A549 (cell line): Measurements from ENCODE around the gene DISC1.

Experiments used
- CTCF ChIP-seq: fragments of >200 bp; sonication (Bioruptor Twin); formaldehyde crosslinking; IDR thresholded peaks from 3 replicates; pipeline ENCODE4 v1.5.1; 2016
- JUN ChIP-seq, 2 experiments: fragments of >200 bp; sonication (Bioruptor Twin); formaldehyde crosslinking; IDR thresholded peaks; 2 replicates in 1 of 2; 3 replicates in 1 of 2; pipeline ENCODE4 v1.6.1; 2016 to 2017
- MAFK ChIP-seq: fragments of 450-650 bp; IDR thresholded peaks from 2 replicates; pipeline ENCODE4 v1.6.1; 2014; ENCODE audit not compliant: partially characterized antibody
- MAX ChIP-seq: IDR thresholded peaks from 2 replicates; pipeline ENCODE4 v1.6.1; 2012
- MYC ChIP-seq: IDR thresholded peaks from 2 replicates; pipeline ENCODE4 v1.6.1; 2012; ENCODE audit warnings: mild to moderate bottlenecking, inconsistent platforms, low read length, improper control_type of control experiment, borderline replicate concordance
- NFE2L2 ChIP-seq: fragments of 150-350 bp; conservative IDR thresholded peaks from 2 replicates; pipeline ENCODE4 v1.6.1; 2014; ENCODE audit warnings: low read length
- RAD21 ChIP-seq, 2 experiments: fragments of >200 bp in 1 of 2; sonication (Bioruptor Twin) in 1 of 2; formaldehyde crosslinking in 1 of 2; IDR thresholded peaks in 1 of 2; conservative IDR thresholded peaks in 1 of 2; 2 replicates in 1 of 2; 3 replicates in 1 of 2; pipeline ENCODE4 v1.6.1; 2012 to 2018; ENCODE audit warnings: inconsistent platforms in 1 of 2
- ZC3H11A ChIP-seq: fragments of 450-650 bp; IDR thresholded peaks from 2 replicates; pipeline ENCODE4 v1.6.1; 2014; ENCODE audit warnings: antibody characterized with exemption, mild to moderate bottlenecking
- ZFP36 ChIP-seq: fragments of 450-650 bp; IDR thresholded peaks from 2 replicates; pipeline ENCODE4 v1.6.1; 2014; ENCODE audit warnings: borderline replicate concordance; ENCODE audit not compliant: partially characterized antibody
- TF ChIP-seq, protein P1 (sequence below): fragments of >200 bp; sonication (Bioruptor Twin); formaldehyde crosslinking; IDR thresholded peaks from 3 replicates; pipeline ENCODE4 v1.6.1; 2016
- TF ChIP-seq, protein P2 (sequence below): fragments of 450-650 bp; IDR thresholded peaks from 2 replicates; pipeline ENCODE4 v1.6.1; 2014; ENCODE audit warnings: antibody characterized with exemption

DNA sequence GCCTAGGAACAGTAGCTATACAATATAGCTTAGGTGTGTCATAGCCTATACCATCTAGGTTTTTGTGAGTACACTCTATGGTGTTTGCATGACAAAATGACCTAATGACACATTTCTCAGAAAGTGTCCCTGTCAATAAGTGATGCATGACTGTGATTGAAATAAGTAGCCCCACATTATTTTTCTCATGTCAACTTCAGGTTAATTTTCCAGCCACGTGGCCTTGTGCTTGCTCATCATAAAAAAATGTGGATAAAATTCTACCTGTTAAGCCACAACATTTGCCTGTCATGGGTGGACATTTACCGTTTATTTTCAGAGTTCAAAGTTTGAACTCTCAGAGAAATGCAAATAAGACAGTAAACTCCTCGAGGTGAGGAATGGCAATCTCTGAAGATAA is 5.5 kb downstream of the DISC1 start:
- TF ChIP-seq, protein P1, sequence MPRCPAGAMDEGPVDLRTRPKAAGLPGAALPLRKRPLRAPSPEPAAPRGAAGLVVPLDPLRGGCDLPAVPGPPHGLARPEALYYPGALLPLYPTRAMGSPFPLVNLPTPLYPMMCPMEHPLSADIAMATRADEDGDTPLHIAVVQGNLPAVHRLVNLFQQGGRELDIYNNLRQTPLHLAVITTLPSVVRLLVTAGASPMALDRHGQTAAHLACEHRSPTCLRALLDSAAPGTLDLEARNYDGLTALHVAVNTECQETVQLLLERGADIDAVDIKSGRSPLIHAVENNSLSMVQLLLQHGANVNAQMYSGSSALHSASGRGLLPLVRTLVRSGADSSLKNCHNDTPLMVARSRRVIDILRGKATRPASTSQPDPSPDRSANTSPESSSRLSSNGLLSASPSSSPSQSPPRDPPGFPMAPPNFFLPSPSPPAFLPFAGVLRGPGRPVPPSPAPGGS, result no peak
- no peak for TF ChIP-seq CTCF
- no peak for TF ChIP-seq ZC3H11A
- TF ChIP-seq MYC, result no peak
- TF ChIP-seq MAX, result no peak
- no peak for TF ChIP-seq JUN (IDR thresholded peaks at IDR 0.05)
- TF ChIP-seq, protein P2, sequence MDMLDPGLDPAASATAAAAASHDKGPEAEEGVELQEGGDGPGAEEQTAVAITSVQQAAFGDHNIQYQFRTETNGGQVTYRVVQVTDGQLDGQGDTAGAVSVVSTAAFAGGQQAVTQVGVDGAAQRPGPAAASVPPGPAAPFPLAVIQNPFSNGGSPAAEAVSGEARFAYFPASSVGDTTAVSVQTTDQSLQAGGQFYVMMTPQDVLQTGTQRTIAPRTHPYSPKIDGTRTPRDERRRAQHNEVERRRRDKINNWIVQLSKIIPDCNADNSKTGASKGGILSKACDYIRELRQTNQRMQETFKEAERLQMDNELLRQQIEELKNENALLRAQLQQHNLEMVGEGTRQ, result no peak
- TF ChIP-seq RAD21 (conservative IDR thresholded peaks at IDR 0.05 in 1 of 2, IDR thresholded peaks at IDR 0.05 in 1 of 2), result no peak
- no peak for TF ChIP-seq MAFK
- no peak for TF ChIP-seq NFE2L2
- no peak for TF ChIP-seq ZFP36
